ENCODE results near the gene ZFHX3. TPM values are rescaled to one million over a fixed set of nuclear protein-coding genes. Genes with fewer than 3 reads are reported as not detected.

Gene ZFHX3
- total RNA-seq, 1 experiment from 2014 or later, result 13.6 TPM

DNA sequence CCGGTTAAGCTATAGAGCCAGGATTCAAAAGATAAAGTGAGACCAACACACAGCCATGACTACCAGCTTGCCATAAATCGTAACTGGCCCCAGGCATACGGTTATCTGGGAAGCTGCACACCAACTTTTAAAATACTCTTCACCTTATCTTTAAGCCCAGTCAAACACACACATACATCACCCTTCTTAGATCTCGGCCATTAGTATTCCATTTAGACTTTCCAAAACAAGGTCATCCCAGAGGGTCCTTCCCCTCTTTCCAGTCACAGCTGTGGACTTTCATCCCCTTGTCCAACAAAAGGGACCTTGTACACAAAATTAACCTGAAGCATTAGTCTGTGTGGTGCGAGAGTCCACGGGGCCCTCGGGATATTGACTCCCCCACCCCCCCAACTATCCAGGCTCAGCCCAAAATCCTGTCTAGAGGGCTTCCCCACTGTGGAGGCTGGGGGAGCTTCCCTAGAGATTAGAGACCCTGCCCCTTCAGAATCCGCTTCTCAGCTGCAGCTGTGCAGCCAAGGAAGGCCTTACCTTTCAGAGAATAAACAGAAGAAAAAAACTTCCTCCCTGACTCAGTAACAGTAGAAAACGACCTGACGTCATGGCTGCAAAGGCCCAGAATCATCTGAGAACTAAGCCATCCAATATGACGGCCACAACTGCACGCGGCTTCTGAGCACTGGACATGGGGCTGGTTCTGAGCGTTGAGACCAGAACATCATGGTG lies 9.9 kb downstream of the ZFHX3 start:
- H3K27ac Mint-ChIP-seq (ENCODE audit: unreplicated experiment), result no peak overlapping the region
- TF ChIP-seq, protein P1, sequence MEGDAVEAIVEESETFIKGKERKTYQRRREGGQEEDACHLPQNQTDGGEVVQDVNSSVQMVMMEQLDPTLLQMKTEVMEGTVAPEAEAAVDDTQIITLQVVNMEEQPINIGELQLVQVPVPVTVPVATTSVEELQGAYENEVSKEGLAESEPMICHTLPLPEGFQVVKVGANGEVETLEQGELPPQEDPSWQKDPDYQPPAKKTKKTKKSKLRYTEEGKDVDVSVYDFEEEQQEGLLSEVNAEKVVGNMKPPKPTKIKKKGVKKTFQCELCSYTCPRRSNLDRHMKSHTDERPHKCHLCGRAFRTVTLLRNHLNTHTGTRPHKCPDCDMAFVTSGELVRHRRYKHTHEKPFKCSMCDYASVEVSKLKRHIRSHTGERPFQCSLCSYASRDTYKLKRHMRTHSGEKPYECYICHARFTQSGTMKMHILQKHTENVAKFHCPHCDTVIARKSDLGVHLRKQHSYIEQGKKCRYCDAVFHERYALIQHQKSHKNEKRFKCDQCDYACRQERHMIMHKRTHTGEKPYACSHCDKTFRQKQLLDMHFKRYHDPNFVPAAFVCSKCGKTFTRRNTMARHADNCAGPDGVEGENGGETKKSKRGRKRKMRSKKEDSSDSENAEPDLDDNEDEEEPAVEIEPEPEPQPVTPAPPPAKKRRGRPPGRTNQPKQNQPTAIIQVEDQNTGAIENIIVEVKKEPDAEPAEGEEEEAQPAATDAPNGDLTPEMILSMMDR (IDR thresholded peaks at IDR 0.05; ENCODE audit: unreplicated experiment), result no peak
- peaks cover 5% of the 10 kb centered on the region for H3K36me3 Mint-ChIP-seq (ENCODE audit: insufficient read depth, unreplicated experiment)
- CTCF ChIA-PET, result interaction anchor here (0.5 to 1.2 kb wide), 3 partner anchors 12 to 1604 kb away, joined by 3 to 8 read pairs (median 6); no protein-coding TSS in a partner anchor
- no peaks in the 10 kb centered on the region for H3K27me3 Mint-ChIP-seq (ENCODE audit: unreplicated experiment)
- no peaks in the 10 kb centered on the region for H3K9me3 Mint-ChIP-seq (ENCODE audit: low read depth, unreplicated experiment)
- DNase-seq, result no peak
- intact Hi-C loops (cut with micrococcal nuclease; ENCODE audit: unreplicated experiment), result no loop called here
- BruUV-seq (replicated peaks), result no TSS peak
- peaks cover 53% of the 10 kb centered on the region for H3K4me1 Mint-ChIP-seq (ENCODE audit: low read depth, unreplicated experiment)
- H3K4me3 Mint-ChIP-seq (ENCODE audit: low read depth, unreplicated experiment), result no peak overlapping the region

DNA sequence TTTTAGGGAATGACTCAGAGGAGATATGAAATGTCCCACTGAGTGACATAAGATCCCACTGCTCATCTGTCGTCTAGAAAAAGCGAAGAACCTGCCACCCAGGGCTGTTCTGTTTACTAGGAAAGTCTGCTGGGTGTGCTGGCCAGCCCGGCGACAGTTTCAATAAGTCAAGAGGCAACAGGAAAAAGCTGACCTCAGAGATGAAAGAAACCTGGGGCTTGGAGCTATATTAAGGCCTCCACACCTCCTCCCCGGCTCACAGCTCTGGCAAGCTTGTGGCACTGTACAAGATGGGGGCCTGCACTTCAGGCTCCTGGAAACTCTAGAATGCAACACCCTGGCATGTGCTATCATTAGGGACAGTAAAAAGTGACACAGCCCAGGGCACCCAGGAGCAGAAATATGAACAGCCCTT lies 10.6 kb downstream of the ZFHX3 start:
- no peak overlapping the region for H3K4me3 Mint-ChIP-seq (ENCODE audit: low read depth, unreplicated experiment)
- CTCF ChIA-PET, result interaction anchor here (0.5 to 1.2 kb wide), 3 partner anchors 11 to 1605 kb away, joined by 3 to 8 read pairs (median 6); no protein-coding TSS in a partner anchor
- no TSS peak for BruUV-seq (replicated peaks)

DNA sequence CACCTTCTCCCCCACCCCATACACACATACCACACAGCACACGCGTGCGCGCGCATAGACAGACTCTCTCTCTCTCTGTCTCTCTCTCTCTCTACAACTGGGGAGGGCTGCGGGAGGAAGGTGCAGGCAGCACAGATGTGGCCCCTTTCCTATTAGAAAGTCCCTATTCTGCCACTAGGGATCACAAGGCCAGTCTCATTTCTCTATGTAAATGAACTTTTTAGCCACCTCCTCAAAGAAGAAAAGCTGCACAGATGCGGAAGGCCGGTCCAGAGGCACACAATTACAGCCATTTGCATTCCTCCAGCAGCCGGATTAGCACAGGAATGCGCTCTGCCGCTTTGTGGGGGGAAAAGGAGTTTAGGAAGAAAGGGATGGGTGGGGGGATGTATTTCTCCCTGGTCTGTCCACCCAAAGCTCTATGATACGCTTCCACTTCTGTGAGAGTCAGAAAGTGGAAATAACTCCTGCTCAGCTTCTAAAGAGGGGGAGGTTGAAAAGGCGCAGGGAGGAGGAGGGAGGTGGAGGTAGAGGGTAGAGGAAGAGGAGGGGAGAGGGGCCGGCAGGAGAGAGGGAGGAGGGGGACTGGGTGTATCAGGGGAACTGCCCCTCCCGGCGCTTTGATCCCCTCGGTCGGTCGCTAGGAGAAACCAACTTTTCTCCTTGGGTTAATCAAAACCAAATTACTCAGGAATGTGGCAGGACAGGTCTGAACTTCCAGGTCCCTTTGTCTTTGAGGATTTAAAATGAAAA lies 11.7 kb downstream of the ZFHX3 start:
- CTCF ChIA-PET, result interaction anchor here (0.7 to 0.8 kb wide), 2 partner anchors 204 to 1305 kb away, joined by 7 to 8 read pairs; no protein-coding TSS in a partner anchor
- Mint-ChIP-seq H3K27me3 (ENCODE audit: unreplicated experiment) (no peaks in the 10 kb centered on the region), H3K36me3 (ENCODE audit: insufficient read depth, unreplicated experiment) (peaks cover 5% of the 10 kb centered on the region), H3K9me3 (ENCODE audit: low read depth, unreplicated experiment) (no peaks in the 10 kb centered on the region), H3K27ac (ENCODE audit: unreplicated experiment) (no peak overlapping the region), H3K4me1 (ENCODE audit: low read depth, unreplicated experiment) (peaks cover 46% of the 10 kb centered on the region), H3K4me3 (ENCODE audit: low read depth, unreplicated experiment) (peak overlapping the region; percentile 35)
- intact Hi-C loops (cut with micrococcal nuclease; ENCODE audit: unreplicated experiment), result no loop called here
- BruUV-seq (replicated peaks), result no TSS peak
- DNase-seq, result peak; percentile 50
- TF ChIP-seq, protein P1 (IDR thresholded peaks at IDR 0.05; ENCODE audit: unreplicated experiment), result no peak

More for the DNA sequence above, 10.6 kb downstream of the ZFHX3 start:
- intact Hi-C loops (cut with micrococcal nuclease; ENCODE audit: unreplicated experiment), result no loop called here
- Mint-ChIP-seq H3K9me3 (ENCODE audit: low read depth, unreplicated experiment) (no peaks in the 10 kb centered on the region), H3K4me1 (ENCODE audit: low read depth, unreplicated experiment) (peaks cover 47% of the 10 kb centered on the region), H3K36me3 (ENCODE audit: insufficient read depth, unreplicated experiment) (peaks cover 5% of the 10 kb centered on the region), H3K27ac (ENCODE audit: unreplicated experiment) (no peak overlapping the region), H3K27me3 (ENCODE audit: unreplicated experiment) (no peaks in the 10 kb centered on the region)
- TF ChIP-seq, protein P1 (IDR thresholded peaks at IDR 0.05; ENCODE audit: unreplicated experiment), result no peak
- DNase-seq, result no peak

DNA sequence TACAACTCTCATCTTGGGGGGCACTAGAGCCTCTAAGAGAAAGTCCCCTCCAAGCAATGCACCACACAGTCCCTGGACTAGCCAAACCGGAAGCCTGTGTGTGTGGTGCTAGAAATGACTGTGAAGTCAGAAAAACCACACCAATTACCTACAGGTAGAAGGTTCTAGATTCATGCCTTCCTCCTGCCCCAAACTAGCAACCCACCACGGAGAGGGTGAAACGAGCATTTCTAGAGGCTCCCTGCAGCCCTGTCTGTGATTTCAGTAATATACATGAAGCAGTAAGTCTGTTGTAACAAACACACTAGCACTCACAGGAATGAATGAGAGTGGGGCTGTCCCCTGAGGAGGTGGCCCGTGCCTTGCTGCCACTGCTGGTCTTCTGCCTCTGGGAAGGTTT lies 13.6 kb downstream of the ZFHX3 start:
- Mint-ChIP-seq H3K27ac (ENCODE audit: unreplicated experiment) (no peak overlapping the region), H3K4me1 (ENCODE audit: low read depth, unreplicated experiment) (peaks cover 46% of the 10 kb centered on the region), H3K27me3 (ENCODE audit: unreplicated experiment) (no peaks in the 10 kb centered on the region), H3K36me3 (ENCODE audit: insufficient read depth, unreplicated experiment) (peaks cover 5% of the 10 kb centered on the region), H3K9me3 (ENCODE audit: low read depth, unreplicated experiment) (no peaks in the 10 kb centered on the region), H3K4me3 (ENCODE audit: low read depth, unreplicated experiment) (no peak overlapping the region)
- DNase-seq, result no peak
- no TSS peak for BruUV-seq (replicated peaks)
- intact Hi-C loops (cut with micrococcal nuclease; ENCODE audit: unreplicated experiment), result no loop called here
- CTCF ChIA-PET, result no interaction called here
- TF ChIP-seq, protein P1 (IDR thresholded peaks at IDR 0.05; ENCODE audit: unreplicated experiment), result no peak
